K562 (cell line): ENCODE measurements around the gene GLB1L. TPM values are rescaled to one million over a fixed set of nuclear protein-coding genes. Genes with fewer than 3 reads are reported as not detected.
A peak's percentile ranks its signal among the peaks of the same experiment; 100 is the strongest.

Source experiments
- CCAR2 ChIP-seq: fragments of 200-400 bp; formaldehyde crosslinking; IDR thresholded peaks from 2 replicates; pipeline ENCODE4 v1.6.1; 2017; ENCODE audit warnings: mild to moderate bottlenecking, low read depth, low read length
- E2F8 ChIP-seq: fragments of 450-650 bp; IDR thresholded peaks from 2 replicates; pipeline ENCODE4 v1.7.1; 2018; ENCODE audit warnings: mild to moderate bottlenecking, low read depth; ENCODE audit not compliant: partially characterized antibody
- FOXO4 ChIP-seq: fragments of 450-650 bp; formaldehyde crosslinking; IDR thresholded peaks from 2 replicates; pipeline ENCODE4 v1.4.0; 2020; ENCODE audit warnings: mild to moderate bottlenecking, moderate library complexity
- GTF2A2 ChIP-seq: IDR thresholded peaks from 2 replicates; pipeline ENCODE4 v1.6.1; 2016; ENCODE audit warnings: mild to moderate bottlenecking, missing genetic modification characterization, missing compliant biosample characterization
- HMG20B ChIP-seq: fragments of 250-450 bp; sonication (Bioruptor Pico); IDR thresholded peaks from 2 replicates; pipeline ENCODE4 v1.5.0; 2021; ENCODE audit warnings: mild to moderate bottlenecking
- ID3 ChIP-seq, 2 experiments: fragments of 250-450 bp in 1 of 2; fragments of 450-650 bp in 1 of 2; sonication (Bioruptor Pico) in 1 of 2; IDR thresholded peaks; 2 replicates each; pipeline versions ENCODE4 v1.6.1 to v1.8.0; 2016 to 2021; ENCODE audit warnings: mild to moderate bottlenecking in 2 of 2, moderate library complexity in 2 of 2, missing compliant biosample characterization in 1 of 2, missing genetic modification characterization in 1 of 2
- KDM1A ChIP-seq, 2 experiments: fragments of 450-650 bp; IDR thresholded peaks; 2 replicates each; pipeline ENCODE4 v1.6.1; 2016; ENCODE audit warnings: mild to moderate bottlenecking in 2 of 2
- RFX1 ChIP-seq: fragments of 450-650 bp; IDR thresholded peaks from 2 replicates; pipeline ENCODE4 v1.6.1; 2016; ENCODE audit warnings: mild to moderate bottlenecking, moderate library complexity
- SMAD1 ChIP-seq: fragments of 150-350 bp; IDR thresholded peaks from 2 replicates; pipeline ENCODE4 v1.6.1; 2014; ENCODE audit warnings: low read length, low read depth; ENCODE audit not compliant: partially characterized antibody
- SMARCC2 ChIP-seq: fragments of 450-650 bp; IDR thresholded peaks from 2 replicates; pipeline ENCODE4 v1.6.1; 2017; ENCODE audit warnings: antibody characterized with exemption, moderate library complexity, mild to moderate bottlenecking, low read depth
- SMARCE1 ChIP-seq: fragments of 450-650 bp; IDR thresholded peaks from 2 replicates; pipeline ENCODE4 v1.7.1; 2016; ENCODE audit warnings: mild to moderate bottlenecking
- TCF3 ChIP-seq: sonication (generic); formaldehyde crosslinking; IDR thresholded peaks from 2 replicates; pipeline ENCODE4 v1.4.0; 2020; ENCODE audit warnings: mild to moderate bottlenecking, missing genetic modification reagents
- ZBTB7A ChIP-seq: IDR thresholded peaks from 2 replicates; pipeline ENCODE4 v1.6.1; 2011; ENCODE audit warnings: low read depth, mild to moderate bottlenecking, low read length, moderate library complexity, borderline replicate concordance; ENCODE audit not compliant: control insufficient read depth
- ZNF23 ChIP-seq: fragments of 250-450 bp; sonication (Bioruptor Pico); IDR thresholded peaks from 2 replicates; pipeline ENCODE4 v1.4.0; 2020; ENCODE audit warnings: mild to moderate bottlenecking
- ZNF518B ChIP-seq: fragments of 250-450 bp; sonication (Bioruptor Pico); IDR thresholded peaks from 2 replicates; pipeline ENCODE4 v1.5.0; 2021; ENCODE audit warnings: mild to moderate bottlenecking, moderate library complexity
- ZNF655 ChIP-seq: fragments of 250-450 bp; sonication (Bioruptor Pico); IDR thresholded peaks from 2 replicates; pipeline ENCODE4 v1.5.0; 2021
- polyA plus RNA-seq, 8 experiments: library from polyadenylated mRNA; depleted of rRNA in 4 of 8; stranded (reverse) in 5 of 8; unstranded in 3 of 8; fragments of >200 nt; fragmentation: Nextera tagmentation in 2 of 8; fragmentation: Illumina TruSeq in 1 of 8; extraction: Ambion mirVana in 2 of 8; extraction: Trizol in 1 of 8; gene quantifications; 2 replicates each; pipeline versions ENCODE4 v1.2.1 to v1.2.3, GENCODE V29; 2011 to 2014; ENCODE audit warnings: inconsistent platforms in 1 of 8, missing spikeins in 1 of 8
- total RNA-seq, 7 experiments: library from RNA; depleted of rRNA in 6 of 7; stranded (reverse); fragments of >200 nt in 6 of 7; fragmentation: Illumina TruSeq in 2 of 7; extraction: Trizol in 2 of 7; gene quantifications; 2 replicates each; pipeline versions ENCODE4 v1.2.1 to v1.2.3, GENCODE V29; 2011 to 2021; ENCODE audit warnings: low replicate concordance in 1 of 7

The GLB1L gene
- total and polyA plus RNA-seq, 9 of the 15 experiments (the other 6 are each of a cell fraction or from before 2014, with no cell fraction given): 0.42 to 2.9 (median 2.5) TPM

- no peak for TF ChIP-seq ID3 (CRISPR knock-in tag; IDR thresholded peaks at IDR 0.05)
- TF ChIP-seq ID3 (tag; IDR thresholded peaks at IDR 0.05): no peak
- no peak for TF ChIP-seq KDM1A (IDR thresholded peaks at IDR 0.05)
- TF ChIP-seq TCF3: 0 out of 2 replicates have a peak, but pooled peaks have one; percentile 8
- TF ChIP-seq CCAR2: no peak
- TF ChIP-seq HMG20B: no peak
- no peak for TF ChIP-seq SMAD1
- TF ChIP-seq ZNF518B (CRISPR knock-in tag): no peak
- peak; percentile 88 for TF ChIP-seq RFX1
- TF ChIP-seq FOXO4: no peak
- TF ChIP-seq ZNF23: no peak
- peak; percentile 27 for TF ChIP-seq E2F8
- peak; percentile 37; the same call in 1 of the 2 replicates for TF ChIP-seq ZBTB7A
- TF ChIP-seq SMARCC2: no peak
- TF ChIP-seq GTF2A2 (tag): no peak
- no peak for TF ChIP-seq ZNF655
- TF ChIP-seq SMARCE1: no peak
Observed at GRCh38 chr2:219245148-219245898, at the start of gene GLB1L, which contains the start of gene STK16 (continued).
